Measurements from ENCODE around the gene CHCHD2.

Gene CHCHD2

GRCh38 chr7:56053379-56053778 lies 52.9 kb downstream of the CHCHD2 start:
- CTCF ChIA-PET = interaction anchor here (0.7 kb wide), 1 partner anchor 21 kb away, joined by 3 read pairs; no protein-coding TSS in a partner anchor
- no peak for DNase-seq (ENCODE audit: low spot score)
- POLR2A ChIA-PET (ENCODE audit: low non-redundant PET) = interaction anchor here (0.5 kb wide), 1 partner anchor 47 kb away, joined by 6 read pairs; no protein-coding TSS in a partner anchor
- H3K27ac ChIP-seq = peak overlapping the region; percentile 47
- TF ChIP-seq CTCF (conservative IDR thresholded peaks at IDR 0.05; ENCODE audit: low read depth) = no peak
